ENCODE measurements around the gene REEP1.

REEP1 gene

DNA sequence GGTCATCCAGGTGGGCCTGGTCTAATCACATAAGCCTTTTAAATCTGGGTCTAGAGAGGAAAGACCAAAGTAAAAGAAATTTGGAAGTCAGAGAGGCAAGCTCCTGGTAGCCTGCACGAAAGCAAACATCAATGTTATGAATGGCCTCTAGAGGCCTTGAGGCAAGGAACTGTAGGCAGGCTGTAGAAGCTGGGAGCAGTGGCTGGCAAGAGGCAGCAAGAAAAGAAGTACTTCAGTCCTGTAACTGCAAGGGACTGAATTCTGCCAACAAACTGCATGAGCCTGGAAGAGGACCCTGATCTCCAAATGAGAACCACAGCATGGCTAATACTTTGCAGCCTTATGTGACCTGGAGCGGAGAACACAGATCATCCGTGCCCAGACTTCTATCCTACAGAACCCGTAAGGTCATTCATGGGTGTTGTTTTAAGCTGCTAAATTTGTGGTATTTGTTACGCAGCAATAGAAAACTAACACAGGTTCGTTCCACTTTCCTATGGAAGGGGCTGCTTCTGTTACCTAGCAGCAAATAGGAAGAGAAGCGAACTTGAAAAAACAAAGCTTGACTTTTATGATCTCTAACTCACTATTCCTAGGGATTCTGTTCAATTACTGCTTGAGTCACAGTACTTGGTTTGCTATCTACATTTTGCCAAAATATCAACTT is 143.4 kb downstream of the REEP1 start:
- DNase-seq, result no peak

DNA sequence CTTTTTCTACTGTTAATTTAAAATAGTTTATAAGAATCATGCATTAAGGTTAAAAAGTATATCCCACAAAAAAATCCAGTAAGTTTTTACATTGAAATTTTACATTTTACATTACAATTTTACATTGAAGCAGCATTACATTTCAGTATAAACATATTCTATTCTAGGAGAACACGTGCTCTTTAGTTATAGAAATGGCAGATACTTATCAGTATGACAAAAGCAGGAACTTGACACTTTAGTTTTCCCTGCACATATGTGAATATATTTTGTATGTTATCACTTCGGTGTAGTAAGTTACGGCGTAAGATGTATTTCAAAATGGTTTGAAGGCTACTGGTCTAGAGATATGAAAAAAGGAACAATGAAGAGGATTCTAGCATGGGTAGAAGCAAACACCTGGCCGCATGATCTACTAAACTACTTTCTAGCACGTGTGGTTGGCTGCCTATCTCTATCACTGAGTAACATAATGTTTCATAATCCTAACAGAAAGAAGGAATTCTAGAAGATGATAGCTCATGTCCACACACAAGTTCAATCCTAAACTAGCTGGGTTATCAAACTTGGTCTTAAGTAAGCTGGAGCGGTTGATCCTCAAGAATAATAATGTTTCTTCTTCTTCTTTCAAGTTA is 147.5 kb downstream of the REEP1 start:
- peak; percentile 85 for DNase-seq

DNA sequence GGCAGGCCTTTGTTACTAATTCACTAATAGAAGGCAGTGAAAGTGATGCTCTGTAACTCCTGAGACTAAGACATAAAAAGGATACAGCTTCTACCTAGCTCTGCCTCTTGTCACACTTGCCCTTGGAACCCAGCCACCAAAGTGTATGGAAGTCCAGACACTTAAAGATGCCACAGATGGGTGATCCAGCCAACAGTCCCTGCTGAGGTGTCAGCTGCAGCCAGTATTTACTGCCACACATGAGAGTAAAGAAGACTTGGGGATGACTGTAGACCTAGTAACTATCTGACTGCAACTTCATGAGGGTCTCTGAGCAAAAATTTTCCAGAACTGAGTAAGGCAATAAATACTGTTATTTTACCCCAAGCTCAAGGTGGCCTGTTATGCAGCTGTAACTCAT is 151.0 kb downstream of the REEP1 start:
- DNase-seq, result no peak

DNA sequence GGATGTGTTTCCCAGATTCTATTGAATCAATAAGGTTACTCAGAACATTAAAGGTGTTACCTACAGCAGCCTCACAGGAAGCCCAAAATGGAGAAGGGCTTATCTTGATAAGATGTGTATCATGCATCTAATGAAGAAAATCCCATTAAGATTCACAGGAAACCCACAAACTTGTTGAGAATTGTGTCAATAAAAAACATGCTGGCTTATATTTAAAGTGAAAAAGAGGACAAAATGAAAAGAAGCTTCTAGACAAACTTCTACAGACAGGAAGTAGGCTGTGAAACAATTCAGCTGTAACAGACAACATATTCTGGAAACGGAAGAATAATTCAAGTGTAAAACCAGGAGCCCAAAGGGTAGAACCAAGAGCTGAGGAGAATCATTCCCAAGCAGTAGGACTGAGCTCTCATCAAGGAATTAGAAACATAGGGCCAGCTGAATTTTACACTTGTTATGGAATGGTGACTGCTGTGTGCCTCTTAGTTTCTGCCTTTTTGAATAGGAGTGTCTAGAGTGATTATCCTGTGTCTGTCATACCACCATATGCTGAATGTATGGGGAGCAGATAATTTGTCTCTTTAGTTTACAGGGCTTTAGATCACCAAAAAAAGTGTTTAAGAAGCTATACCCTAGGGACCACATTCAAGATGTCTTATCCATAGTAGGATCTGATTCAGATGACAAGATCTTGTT is 151.8 kb downstream of the REEP1 start:
- peak; percentile 19 for DNase-seq

DNA sequence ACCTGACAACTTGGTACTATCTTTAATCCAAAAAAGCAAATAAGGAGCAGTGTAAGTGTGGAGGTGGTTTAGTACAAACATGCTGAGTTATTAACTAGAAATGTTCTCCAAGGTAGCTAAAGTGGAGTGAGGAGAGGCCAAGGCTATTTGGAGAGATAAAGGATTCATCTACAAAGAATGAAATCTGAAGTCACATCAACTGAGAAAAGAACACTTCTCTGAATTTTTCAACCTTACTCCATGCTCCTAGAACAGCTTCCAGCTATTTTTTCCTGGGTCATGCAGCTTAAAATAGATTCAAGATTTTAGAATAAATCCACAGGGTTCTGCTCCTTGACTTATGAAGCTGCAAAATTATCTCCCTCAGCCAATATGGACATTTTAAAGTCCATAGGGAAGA is 160.8 kb downstream of the REEP1 start:
- DNase-seq, result no peak

DNA sequence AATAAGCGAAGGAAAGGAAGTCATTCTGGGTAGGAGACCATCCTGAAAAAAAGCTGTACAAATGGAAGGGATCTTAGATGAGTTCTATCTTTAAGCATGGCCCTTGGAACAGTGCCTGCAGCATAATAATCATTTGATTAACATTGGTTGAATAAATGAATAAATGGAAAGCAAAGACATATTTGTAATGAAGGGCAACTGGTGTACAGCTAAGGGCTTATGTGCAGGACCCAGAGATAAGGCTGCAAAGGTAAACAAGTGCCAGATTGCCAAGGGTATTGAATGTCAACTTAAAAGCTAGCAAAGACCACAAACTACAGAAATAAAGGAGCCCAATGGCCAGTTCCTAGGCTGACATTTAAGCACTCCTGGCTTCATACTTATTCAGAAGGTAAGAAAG is 161.6 kb downstream of the REEP1 start:
- no peak for DNase-seq

DNA sequence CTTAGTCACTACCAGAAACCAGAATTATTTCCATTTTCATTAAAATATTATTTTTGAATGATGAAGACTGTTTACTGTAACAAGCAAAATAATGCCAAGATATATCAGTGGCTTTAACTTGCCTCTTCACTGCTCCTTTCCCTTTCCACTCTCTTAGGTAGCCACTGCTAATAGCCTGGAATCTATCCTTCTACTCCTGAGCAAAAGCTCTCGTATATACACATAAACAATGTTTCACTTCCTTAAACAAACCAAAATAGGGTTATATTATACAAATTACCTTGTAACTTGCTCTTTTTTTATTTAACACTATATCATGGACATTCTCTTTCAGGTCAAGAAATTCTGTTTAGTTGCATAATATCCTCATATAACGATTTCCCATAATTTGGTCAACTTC is 163.0 kb downstream of the REEP1 start:
- DNase-seq, result no peak

DNA sequence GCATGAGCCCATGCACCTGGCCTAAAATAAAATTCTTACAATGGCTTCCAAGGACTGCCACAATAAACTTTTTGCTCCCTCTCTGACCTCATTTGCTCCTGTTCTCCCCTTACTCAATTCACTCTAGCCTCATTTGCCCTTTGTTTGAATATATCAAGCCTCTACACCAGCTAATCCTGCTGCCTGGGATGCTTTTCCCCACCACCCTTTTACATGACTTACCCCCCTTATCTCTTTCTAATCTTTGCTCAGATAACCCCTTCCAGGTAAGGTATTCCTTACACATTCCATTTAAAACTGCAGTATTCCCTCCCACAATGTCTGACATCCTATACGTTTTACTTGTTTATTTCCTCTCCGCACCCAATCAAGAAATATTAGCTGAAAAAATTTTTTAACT is 164.8 kb downstream of the REEP1 start:
- no peak for DNase-seq

DNA sequence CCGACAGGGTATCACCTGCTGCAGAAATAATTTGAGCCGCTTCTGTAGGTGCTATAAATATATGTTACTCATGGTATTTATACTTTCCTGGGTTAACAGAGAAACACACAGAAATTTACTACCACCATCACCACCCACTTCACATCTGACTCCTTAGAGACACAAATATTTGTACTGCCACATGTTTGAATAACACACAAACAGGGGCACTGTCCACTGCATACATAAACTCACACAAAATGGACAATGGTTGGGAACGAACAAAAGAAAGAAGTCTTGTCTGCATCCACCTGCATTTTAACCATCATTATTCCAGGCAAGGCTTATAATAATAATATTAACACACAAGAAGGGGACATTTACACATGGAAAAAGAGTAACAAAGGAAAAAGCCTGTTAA is 166.1 kb downstream of the REEP1 start:
- DNase-seq, result no peak

DNA sequence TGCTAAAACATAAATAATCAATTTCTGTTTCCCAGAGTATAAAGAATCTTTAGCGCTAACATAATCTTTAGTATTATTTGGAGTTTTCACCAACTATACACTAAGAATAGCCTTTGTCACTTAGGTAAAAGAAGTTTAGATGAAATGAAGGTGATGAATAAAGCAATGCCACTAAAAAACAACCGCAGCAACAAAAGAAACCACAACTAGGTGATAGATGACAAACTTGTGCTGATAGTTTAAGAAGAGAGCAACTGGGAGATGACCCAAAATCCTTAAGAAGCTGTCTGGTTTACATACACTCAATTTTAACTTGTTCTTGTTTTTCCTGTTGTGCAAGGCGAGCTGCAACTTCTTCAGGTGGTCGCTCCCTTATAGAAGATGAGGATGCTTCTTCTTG is 167.0 kb downstream of the REEP1 start:
- DNase-seq, result no peak
